Measurements from ENCODE around the gene TUBGCP6.

The TUBGCP6 gene

DNA sequence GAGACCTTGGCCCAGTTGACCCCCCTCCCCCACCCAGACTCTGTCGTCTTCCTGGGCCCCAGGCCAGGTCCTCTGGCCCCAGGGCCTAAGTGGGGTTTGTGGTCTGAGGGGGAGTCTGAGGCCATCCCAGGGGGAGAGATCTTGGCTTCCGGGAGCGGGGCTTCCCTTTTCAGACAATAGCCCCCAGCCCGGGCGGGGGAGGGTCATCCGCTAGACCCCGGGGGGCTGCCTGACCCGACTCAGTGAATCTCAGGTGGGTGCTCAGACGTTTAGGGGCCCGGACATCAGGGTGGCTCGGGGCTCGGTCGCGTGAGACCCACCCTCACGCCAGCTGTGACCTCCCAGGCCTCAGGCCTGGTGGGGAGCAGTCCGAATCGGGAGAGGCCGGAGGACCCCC lies 24.7 kb upstream of the TUBGCP6 start:
- Histone ChIP-seq H3K9me3 (ENCODE audit: insufficient read depth, low read depth, low read length) (no peaks in the 10 kb centered on the region; the same call in 1 of the 2 replicates), H3K4me1 (ENCODE audit: insufficient read depth, low read length, poor library complexity, severe bottlenecking) (peaks cover 8% of the 10 kb centered on the region), H3K4me3 (ENCODE audit: low read length, poor library complexity, severe bottlenecking) (peak overlapping the region; percentile 48), H3K36me3 (ENCODE audit: insufficient read depth, low read length) (no peaks in the 10 kb centered on the region), H3K79me2 (ENCODE audit: insufficient read depth, low read length) (no peaks in the 10 kb centered on the region), H4K20me1 (ENCODE audit: insufficient read depth, low read length, poor library complexity, severe bottlenecking) (no peaks in the 10 kb centered on the region), H3F3A (ENCODE audit: low read depth) (no peaks in the 10 kb centered on the region), H3K27me3 (ENCODE audit: insufficient read depth, low read length, poor library complexity, severe bottlenecking) (no peaks in the 10 kb centered on the region), H2AFZ (ENCODE audit: low read length) (no peak overlapping the region), H3K4me2 (ENCODE audit: low read depth, low read length, poor library complexity, severe bottlenecking) (peak overlapping the region; percentile 42), H3K9ac (ENCODE audit: low read depth, low read length, poor library complexity, severe bottlenecking) (no peak overlapping the region), H3K9me2 (replicated peaks; ENCODE audit: low read depth, low read length) (no peaks in the 10 kb centered on the region)
- TF ChIP-seq, protein P1, sequence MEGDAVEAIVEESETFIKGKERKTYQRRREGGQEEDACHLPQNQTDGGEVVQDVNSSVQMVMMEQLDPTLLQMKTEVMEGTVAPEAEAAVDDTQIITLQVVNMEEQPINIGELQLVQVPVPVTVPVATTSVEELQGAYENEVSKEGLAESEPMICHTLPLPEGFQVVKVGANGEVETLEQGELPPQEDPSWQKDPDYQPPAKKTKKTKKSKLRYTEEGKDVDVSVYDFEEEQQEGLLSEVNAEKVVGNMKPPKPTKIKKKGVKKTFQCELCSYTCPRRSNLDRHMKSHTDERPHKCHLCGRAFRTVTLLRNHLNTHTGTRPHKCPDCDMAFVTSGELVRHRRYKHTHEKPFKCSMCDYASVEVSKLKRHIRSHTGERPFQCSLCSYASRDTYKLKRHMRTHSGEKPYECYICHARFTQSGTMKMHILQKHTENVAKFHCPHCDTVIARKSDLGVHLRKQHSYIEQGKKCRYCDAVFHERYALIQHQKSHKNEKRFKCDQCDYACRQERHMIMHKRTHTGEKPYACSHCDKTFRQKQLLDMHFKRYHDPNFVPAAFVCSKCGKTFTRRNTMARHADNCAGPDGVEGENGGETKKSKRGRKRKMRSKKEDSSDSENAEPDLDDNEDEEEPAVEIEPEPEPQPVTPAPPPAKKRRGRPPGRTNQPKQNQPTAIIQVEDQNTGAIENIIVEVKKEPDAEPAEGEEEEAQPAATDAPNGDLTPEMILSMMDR (conservative IDR thresholded peaks at IDR 0.05; ENCODE audit: low read length): no peak
- no peak for TF ChIP-seq EZH2phosphoT487 (IDR thresholded peaks at IDR 0.05; ENCODE audit: borderline replicate concordance)

DNA sequence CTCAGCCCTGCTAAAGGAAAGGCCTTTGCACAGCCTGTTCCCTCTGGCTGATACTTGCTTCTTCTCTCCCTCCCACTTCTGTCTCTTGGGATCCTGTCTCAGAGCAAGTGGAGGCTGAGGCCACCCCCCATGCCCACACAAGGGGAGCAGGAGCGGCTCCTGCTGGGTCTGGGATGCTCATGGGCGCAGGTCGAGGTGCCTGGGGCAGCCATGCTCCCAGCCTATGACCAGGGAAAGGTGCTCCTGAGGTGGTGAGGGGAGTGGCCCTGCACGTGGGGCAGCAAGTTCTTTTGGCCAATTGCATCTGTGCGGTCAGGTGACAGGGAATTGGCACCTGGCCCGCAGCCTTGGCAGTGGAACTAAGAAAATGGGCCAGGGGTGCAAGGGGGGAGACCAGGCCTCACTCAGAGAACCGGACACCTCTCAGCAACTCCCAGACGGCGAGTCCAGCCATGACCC lies 23.9 kb upstream of the TUBGCP6 start:
- Histone ChIP-seq H3F3A (ENCODE audit: low read depth) (no peaks in the 10 kb centered on the region), H3K36me3 (ENCODE audit: insufficient read depth, low read length) (no peaks in the 10 kb centered on the region), H3K9ac (ENCODE audit: low read depth, low read length, poor library complexity, severe bottlenecking) (no peak overlapping the region), H3K4me1 (ENCODE audit: insufficient read depth, low read length, poor library complexity, severe bottlenecking) (peaks cover 8% of the 10 kb centered on the region), H3K9me3 (ENCODE audit: insufficient read depth, low read depth, low read length) (no peaks in the 10 kb centered on the region; the same call in 1 of the 2 replicates), H3K9me2 (replicated peaks; ENCODE audit: low read depth, low read length) (no peaks in the 10 kb centered on the region), H3K4me2 (ENCODE audit: low read depth, low read length, poor library complexity, severe bottlenecking) (no peak overlapping the region), H4K20me1 (ENCODE audit: insufficient read depth, low read length, poor library complexity, severe bottlenecking) (no peaks in the 10 kb centered on the region), H3K27me3 (ENCODE audit: insufficient read depth, low read length, poor library complexity, severe bottlenecking) (no peaks in the 10 kb centered on the region), H3K4me3 (ENCODE audit: low read length, poor library complexity, severe bottlenecking) (no peak overlapping the region), H3K79me2 (ENCODE audit: insufficient read depth, low read length) (no peaks in the 10 kb centered on the region), H2AFZ (ENCODE audit: low read length) (no peak overlapping the region)
- TF ChIP-seq, protein P1 (conservative IDR thresholded peaks at IDR 0.05; ENCODE audit: low read length): no peak
- no peak for TF ChIP-seq EZH2phosphoT487 (IDR thresholded peaks at IDR 0.05; ENCODE audit: borderline replicate concordance)

DNA sequence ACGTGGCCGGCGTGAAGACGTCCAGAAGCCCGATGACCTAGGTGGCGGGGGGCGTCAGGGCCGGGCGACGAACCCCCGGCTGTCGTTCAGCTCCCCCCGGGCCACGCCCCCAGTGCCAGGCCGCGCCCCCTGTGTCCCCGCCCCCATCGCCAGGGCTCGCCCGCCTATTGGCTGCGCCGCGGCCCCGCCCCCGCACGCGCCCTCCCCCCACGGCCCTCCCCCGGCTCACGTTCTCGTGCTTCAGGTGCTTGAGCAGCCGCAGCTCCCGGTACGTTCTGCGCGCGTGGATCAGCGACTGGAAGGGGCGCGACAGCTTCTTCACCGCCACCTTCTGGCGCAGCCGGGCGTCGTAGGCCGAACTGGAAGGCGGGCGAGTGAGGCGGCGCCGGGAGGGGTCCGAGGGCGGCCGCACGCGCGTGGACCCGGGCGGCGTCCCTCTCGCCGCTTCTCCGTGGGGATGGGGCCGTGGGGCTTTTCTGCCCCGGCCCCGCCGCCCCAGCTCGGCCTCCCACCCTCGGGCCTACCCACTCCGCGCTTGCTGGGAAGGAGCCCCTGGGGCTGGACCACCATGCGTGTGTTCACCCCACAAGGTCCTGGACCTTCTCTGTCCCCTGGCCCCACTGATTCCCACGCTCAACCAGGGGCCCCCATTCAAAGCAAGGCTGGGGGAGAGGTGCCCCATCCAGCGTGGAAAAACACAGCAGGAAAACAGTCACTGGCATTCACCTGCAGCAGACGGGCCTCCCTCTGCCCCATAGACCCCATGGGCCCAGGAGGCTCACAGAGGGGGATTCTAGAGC lies 23.0 kb upstream of the TUBGCP6 start:
- Histone ChIP-seq H3K9me3 (ENCODE audit: insufficient read depth, low read depth, low read length) (no peaks in the 10 kb centered on the region; the same call in 1 of the 2 replicates), H3K27me3 (ENCODE audit: insufficient read depth, low read length, poor library complexity, severe bottlenecking) (no peaks in the 10 kb centered on the region), H3K4me3 (ENCODE audit: low read length, poor library complexity, severe bottlenecking) (no peak overlapping the region), H4K20me1 (ENCODE audit: insufficient read depth, low read length, poor library complexity, severe bottlenecking) (no peaks in the 10 kb centered on the region), H3F3A (ENCODE audit: low read depth) (no peaks in the 10 kb centered on the region), H3K4me1 (ENCODE audit: insufficient read depth, low read length, poor library complexity, severe bottlenecking) (peaks cover 8% of the 10 kb centered on the region), H3K9me2 (replicated peaks; ENCODE audit: low read depth, low read length) (no peaks in the 10 kb centered on the region), H3K79me2 (ENCODE audit: insufficient read depth, low read length) (no peaks in the 10 kb centered on the region), H3K9ac (ENCODE audit: low read depth, low read length, poor library complexity, severe bottlenecking) (no peak overlapping the region), H2AFZ (ENCODE audit: low read length) (no peak overlapping the region), H3K4me2 (ENCODE audit: low read depth, low read length, poor library complexity, severe bottlenecking) (no peak overlapping the region), H3K36me3 (ENCODE audit: insufficient read depth, low read length) (no peaks in the 10 kb centered on the region)
- TF ChIP-seq, protein P1 (conservative IDR thresholded peaks at IDR 0.05; ENCODE audit: low read length): no peak
- TF ChIP-seq EZH2phosphoT487 (IDR thresholded peaks at IDR 0.05; ENCODE audit: borderline replicate concordance): no peak
